Ovary (tissue), 3 donors: ENCODE results near the gene MCTP2.

Experiments
- CTCF ChIP-seq, 3 donors: fragments of 450-650 bp in 2 of 3; fragments of 200-600 bp in 1 of 3; IDR thresholded peaks; one replicate each; pipeline versions ENCODE4 v1.5.1 to v1.8.0; 2016 to 2022; ENCODE audit warnings: antibody characterized with exemption in 3 of 3, mild to moderate bottlenecking in 1 of 3
- POLR2A ChIP-seq: fragments of 450-650 bp; IDR thresholded peaks from one replicate; pipeline ENCODE4 v1.6.1; 2017; ENCODE audit warnings: antibody characterized with exemption, mild to moderate bottlenecking, moderate library complexity
- donor health status: DM: no; HTN: no; CAD: no.

GRCh38 chr15:94367726-94368535, 136.6 kb downstream of the MCTP2 start:
- TF ChIP-seq CTCF (IDR thresholded peaks at IDR 0.05), result no peak
- TF ChIP-seq POLR2A, result no peak
